ENCODE results near the gene NEK6.

Gene NEK6

GRCh38 chr9:124327491-124327890 lies 69.7 kb downstream of the NEK6 start:
- DNase-seq: no peak

- DNase-seq: no peak
Observed at GRCh38 chr9:124328285-124328684, 70.5 kb downstream of the NEK6 start.

DNA sequence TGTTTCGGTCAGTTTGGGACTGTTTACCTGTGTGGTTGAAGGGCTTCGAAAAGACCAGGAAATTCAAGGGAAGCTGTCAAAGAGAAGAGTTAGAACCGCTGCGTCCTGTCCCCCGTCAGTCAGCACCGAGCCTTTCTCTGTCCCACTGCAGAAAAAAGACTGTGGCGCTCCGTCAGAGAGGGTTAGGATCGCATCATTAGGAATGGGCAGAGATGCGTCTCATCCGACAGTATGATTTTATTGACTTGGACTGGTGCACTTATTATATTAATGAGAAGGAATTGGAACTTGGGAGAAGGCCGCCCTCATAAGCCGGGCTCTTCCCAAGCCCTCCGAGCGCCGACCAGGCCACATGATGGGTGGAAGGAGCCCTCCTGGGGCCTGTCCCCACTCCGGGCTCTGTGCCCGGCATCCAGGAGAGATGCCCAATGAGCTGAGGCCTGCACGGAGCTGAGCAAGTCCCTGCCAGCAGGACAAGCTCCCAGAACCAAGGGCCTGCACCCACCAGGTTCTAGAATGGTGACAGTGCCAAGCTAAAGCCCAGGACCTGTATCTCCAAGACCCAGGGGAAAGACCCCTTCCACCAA lies 71.5 kb downstream of the NEK6 start:
- no peak for DNase-seq

- DNase-seq: no peak
Observed at GRCh38 chr9:124330011-124330697, 72.4 kb downstream of the NEK6 start.

- DNase-seq: no peak
Observed at GRCh38 chr9:124331580-124331979, 73.8 kb downstream of the NEK6 start.

GRCh38 chr9:124332361-124333202 lies 74.8 kb downstream of the NEK6 start:
- DNase-seq: no peak

DNA sequence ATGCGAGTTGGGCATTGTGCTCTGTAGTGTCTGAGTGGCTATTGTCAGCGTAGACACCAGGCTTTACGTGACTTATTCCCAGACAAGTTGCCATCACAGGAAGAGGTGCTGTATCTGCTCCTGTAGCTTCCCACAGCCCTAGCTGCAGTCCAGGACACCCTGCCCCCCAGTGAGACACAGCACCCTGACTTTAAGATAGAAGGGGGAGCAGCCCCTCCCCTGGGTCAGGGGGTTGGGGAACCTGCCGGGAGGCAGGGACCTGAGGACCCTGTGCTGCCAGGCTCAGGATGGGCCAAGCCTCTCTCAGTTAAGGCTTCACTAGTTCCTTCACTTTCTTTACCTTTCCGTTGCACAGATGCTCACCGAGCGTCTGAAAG lies 75.4 kb downstream of the NEK6 start:
- no peak for DNase-seq

DNA sequence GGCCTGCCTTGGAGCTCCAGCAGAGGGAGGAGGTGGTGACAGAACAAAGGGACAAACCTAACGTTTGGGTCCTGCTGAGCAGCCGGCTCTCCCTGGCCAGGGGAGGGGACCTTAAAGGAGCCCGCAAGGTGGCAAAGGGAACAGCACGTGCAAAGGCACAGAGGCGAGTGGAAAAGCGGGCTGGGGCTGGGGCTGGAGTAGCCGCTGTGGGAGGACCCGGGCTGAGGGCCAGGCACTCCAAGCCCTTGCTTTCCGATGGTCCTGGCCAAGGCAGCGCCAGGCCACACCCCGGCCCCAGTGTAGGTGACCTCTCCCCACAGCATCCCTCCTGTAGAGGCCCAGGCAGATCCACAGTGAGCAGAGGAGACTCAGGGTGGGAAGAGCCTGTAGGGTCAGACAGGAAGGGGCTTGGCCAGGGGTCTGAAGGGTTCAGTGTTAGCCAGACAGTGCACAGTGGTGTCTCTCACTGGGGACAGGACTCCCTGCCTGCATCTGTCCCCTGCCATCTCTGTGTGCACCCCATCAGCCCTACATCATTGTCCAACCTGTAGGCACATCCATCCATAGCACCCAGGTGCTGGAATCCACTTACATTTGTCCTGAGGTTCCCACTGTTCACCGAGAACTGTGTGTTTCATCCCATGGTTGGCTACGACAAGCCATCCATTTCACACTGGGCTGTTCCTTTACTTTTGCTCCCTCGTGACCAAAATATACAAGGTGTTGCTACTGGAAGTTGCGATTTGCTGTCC lies 77.0 kb downstream of the NEK6 start:
- DNase-seq: no peak

GRCh38 chr9:124335320-124335707 lies 77.6 kb downstream of the NEK6 start:
- no peak for DNase-seq

DNA sequence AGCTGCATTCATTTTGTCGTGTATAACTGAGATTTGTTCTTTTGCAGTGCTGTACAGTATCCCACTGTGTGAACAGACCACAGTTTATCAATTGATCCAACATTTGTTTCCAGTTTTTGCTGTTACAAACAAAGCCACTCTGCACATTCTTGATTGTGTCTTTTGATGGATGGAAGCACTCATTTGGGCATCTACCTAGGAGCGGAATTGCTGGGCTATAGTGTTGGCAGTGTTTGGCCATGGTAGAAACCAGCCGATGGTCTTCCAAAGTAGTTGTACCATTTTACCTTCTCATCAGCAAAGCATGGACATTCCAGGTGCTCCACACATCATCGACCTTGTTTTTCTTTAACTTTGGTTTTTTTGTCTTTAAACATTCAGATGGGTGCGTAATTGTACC lies 79.8 kb downstream of the NEK6 start:
- no peak for DNase-seq

GRCh38 chr9:124339603-124340146 lies 81.9 kb downstream of the NEK6 start:
- DNase-seq: no peak

DNA sequence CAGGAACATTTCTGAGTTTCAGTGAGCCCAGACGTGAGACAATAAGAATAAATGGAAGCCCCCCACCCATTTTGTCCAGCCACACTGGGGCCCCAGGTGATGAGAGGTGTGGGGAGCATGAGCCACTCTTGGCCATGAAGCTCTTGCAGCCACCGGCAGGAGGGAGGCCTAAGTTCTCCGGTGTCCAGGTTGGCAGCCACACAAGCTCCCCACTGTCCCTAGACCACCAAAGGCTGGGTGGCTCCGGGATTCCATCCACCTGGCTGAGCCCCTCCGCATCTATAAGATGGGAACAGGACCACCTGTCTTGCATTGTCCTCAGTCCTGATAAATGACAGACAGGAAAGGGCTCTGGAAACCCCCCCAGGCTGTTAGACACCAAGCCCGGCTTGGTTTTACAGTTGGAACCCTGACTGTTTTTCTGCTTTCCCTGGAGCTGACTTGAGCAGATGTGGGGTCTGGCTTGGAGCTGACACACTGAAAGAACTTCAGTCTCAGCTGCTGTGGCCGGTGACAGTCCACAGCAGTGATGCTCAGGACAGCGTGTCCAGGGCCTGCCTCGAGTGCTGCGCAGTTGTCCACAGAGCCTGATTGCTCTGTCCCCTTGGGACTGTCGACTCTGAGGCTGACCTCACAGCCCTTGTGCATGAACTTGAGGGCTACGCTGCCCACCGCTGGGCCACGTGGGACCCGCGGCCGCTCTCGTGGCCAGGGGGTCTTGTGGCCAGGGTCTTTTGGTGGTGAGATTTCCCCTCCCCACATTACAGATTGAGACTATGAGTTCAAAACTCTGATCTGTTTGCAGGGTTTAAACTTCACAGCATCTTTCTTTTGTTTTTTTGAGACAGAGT lies 82.7 kb downstream of the NEK6 start:
- no peak for DNase-seq

- DNase-seq: no peak
Observed at GRCh38 chr9:124341455-124342170, 83.9 kb downstream of the NEK6 start.

- DNase-seq: no peak
Observed at GRCh38 chr9:124342402-124342775, 84.6 kb downstream of the NEK6 start.

DNA sequence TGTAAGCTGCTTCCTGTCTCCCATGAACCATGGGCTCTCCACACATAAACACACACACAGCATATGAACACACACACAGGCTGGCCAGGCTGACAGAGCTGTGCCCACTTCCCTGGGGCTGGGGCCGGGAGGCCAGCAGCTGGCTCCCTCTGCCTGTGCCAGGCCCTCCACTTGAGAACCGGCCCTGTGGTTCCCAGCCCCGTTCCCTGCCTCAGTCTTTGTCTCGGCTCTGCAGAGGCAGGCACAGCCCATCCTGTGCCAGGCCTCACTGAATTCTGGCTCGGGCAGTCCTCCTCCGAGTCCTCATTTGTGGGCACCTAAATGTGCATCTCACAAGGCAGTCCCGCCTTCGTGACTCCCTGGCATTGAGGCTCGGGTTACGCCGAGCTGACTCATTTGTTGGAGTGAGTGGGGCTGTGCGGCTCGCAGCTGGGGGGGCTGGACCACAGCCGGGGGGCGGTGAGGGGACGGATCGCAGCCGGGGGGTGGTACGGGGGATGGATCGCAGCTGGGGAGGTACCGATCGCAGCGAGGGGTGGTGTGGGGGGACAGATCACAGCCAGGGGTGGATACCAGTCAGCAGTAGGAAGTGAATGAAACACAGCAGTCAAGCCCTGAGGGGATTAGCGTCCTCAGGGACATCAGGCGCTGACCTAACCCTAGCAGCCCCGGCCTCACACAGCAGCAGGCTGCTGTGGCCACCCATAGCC lies 85.2 kb downstream of the NEK6 start:
- no peak for DNase-seq

GRCh38 chr9:124343533-124344290 lies 86.0 kb downstream of the NEK6 start:
- no peak for DNase-seq

- no peak for DNase-seq
Observed at GRCh38 chr9:124344291-124345050, 86.7 kb downstream of the NEK6 start.

GRCh38 chr9:124345063-124345462 lies 87.3 kb downstream of the NEK6 start:
- DNase-seq: no peak

GRCh38 chr9:124345751-124346281 lies 88.1 kb downstream of the NEK6 start:
- DNase-seq: no peak
